Measurements from ENCODE around the gene NASP.

DNA sequence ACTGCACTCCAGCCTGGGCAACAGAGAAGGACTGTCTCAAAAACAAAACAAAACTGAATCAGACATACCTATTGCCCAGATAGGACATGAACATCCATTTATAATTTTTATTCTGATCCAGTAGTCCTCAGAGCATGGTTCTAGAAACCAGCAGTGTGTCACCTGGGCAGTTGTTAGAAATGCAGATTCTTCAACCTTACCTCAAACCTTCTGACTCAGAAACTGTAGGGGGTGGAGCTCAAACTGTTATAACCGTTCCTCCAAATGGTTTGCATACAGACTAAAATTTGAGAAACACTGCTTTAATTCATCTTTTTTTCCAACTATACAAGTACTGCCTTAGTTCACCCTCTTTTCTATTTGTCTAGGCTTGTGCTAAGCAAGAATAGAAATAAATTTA is 6.0 kb downstream of the NASP start:
- TF ChIP-seq, protein P1, sequence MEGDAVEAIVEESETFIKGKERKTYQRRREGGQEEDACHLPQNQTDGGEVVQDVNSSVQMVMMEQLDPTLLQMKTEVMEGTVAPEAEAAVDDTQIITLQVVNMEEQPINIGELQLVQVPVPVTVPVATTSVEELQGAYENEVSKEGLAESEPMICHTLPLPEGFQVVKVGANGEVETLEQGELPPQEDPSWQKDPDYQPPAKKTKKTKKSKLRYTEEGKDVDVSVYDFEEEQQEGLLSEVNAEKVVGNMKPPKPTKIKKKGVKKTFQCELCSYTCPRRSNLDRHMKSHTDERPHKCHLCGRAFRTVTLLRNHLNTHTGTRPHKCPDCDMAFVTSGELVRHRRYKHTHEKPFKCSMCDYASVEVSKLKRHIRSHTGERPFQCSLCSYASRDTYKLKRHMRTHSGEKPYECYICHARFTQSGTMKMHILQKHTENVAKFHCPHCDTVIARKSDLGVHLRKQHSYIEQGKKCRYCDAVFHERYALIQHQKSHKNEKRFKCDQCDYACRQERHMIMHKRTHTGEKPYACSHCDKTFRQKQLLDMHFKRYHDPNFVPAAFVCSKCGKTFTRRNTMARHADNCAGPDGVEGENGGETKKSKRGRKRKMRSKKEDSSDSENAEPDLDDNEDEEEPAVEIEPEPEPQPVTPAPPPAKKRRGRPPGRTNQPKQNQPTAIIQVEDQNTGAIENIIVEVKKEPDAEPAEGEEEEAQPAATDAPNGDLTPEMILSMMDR (conservative IDR thresholded peaks at IDR 0.05; ENCODE audit: low read length), result no peak
- TF ChIP-seq EZH2phosphoT487 (IDR thresholded peaks at IDR 0.05; ENCODE audit: borderline replicate concordance), result no peak

Measured in Loucy (cell line).